IMR-90 (cell line): ENCODE data around the gene PLPP4. TPM values are rescaled to one million over a fixed set of nuclear protein-coding genes. Genes with fewer than 3 reads are reported as not detected.

Source experiments
- ATAC-seq: fragments of 200-7000 bp; cut with Tn5 transposase; 2 replicates; pipeline ENCODE4 v1.9.1; 2020; ENCODE audit warnings: low read depth, mild to moderate bottlenecking, moderate library complexity
- BruUV-seq: library from RNA; stranded (reverse); fragments of 400-500 nt; replicated peaks from 2 replicates; lab custom pipeline; 2021; lab: Mats Ljungman, UMichigan
- CTCF ChIA-PET: fragments of 300-600 bp; formaldehyde crosslinking; extraction: SDS; loops from one replicate; lab custom pipeline; 2021; ENCODE audit warnings: antibody characterized with exemption; lab: Yijun Ruan, JAX
- POLR2A ChIA-PET: fragments of 300-600 bp; sonication (Branson Sonifier 250); formaldehyde crosslinking; loops from one replicate; lab custom pipeline; 2022; ENCODE audit warnings: antibody characterized with exemption; ENCODE audit not compliant: unreplicated experiment; lab: Charles Lee
- DNase-seq: peaks from one replicate; pipeline ENCODE4 v3.0.0; 2013
- H2AFZ ChIP-seq: replicated peaks from 2 replicates; pipeline ENCODE3; 2013; ENCODE audit warnings: low read length, mild to moderate bottlenecking; ENCODE audit not compliant: poor library complexity
- H2AK5ac ChIP-seq: 2 replicates; pipeline ENCODE4 v1.6.1; 2013; ENCODE audit warnings: low read depth, low read length, inconsistent platforms
- H2AK9ac ChIP-seq: replicated peaks from 2 replicates; pipeline ENCODE3; 2013; ENCODE audit warnings: mild to moderate bottlenecking, low read depth, low read length, moderate library complexity; ENCODE audit not compliant: poor library complexity
- H2BK120ac ChIP-seq: 2 replicates; pipeline ENCODE4 v1.6.1; 2013; ENCODE audit warnings: low read depth, low read length, inconsistent platforms
- H2BK15ac ChIP-seq: 3 replicates; pipeline ENCODE4 v1.6.1; 2013; ENCODE audit warnings: low read depth, low read length, inconsistent platforms
- H2BK20ac ChIP-seq: 2 replicates; pipeline ENCODE4 v1.6.1; 2013; ENCODE audit warnings: low read depth, mild to moderate bottlenecking, inconsistent platforms, low read length, moderate library complexity
- H2BK5ac ChIP-seq: 2 replicates; pipeline ENCODE4 v1.6.1; 2013; ENCODE audit warnings: mild to moderate bottlenecking, low read depth, low read length, inconsistent platforms; ENCODE audit not compliant: poor library complexity, severe bottlenecking
- H3K14ac ChIP-seq: replicated peaks from 2 replicates; pipeline ENCODE4 v1.6.1; 2013; ENCODE audit warnings: low read depth, low read length, inconsistent platforms
- H3K18ac ChIP-seq: 2 replicates; pipeline ENCODE4 v1.6.1; 2013; ENCODE audit warnings: low read depth, low read length, control low read depth
- H3K23ac ChIP-seq: 2 replicates; pipeline ENCODE4 v1.6.1; 2013; ENCODE audit warnings: low read depth, low read length, inconsistent platforms
- H3K27ac ChIP-seq: 2 replicates; pipeline ENCODE4 v1.5.1; 2013; ENCODE audit warnings: mild to moderate bottlenecking, control low read depth, low read length; ENCODE audit not compliant: insufficient read depth
- H3K27me3 ChIP-seq: 2 replicates; pipeline ENCODE4 v1.6.1; 2013; ENCODE audit warnings: low read length; ENCODE audit not compliant: control insufficient read depth, insufficient read depth
- H3K36me3 ChIP-seq: 2 replicates; pipeline ENCODE4 v1.6.1; 2013; ENCODE audit warnings: low read length, mixed read lengths; ENCODE audit not compliant: control insufficient read depth, insufficient read depth
- H3K4ac ChIP-seq: 2 replicates; pipeline ENCODE4 v1.6.1; 2013; ENCODE audit warnings: low read depth, low read length, inconsistent platforms
- H3K4me1 ChIP-seq: 2 replicates; pipeline ENCODE4 v1.6.1; 2013; ENCODE audit warnings: low read length, mixed read lengths; ENCODE audit not compliant: control insufficient read depth, insufficient read depth
- H3K4me2 ChIP-seq: 2 replicates; pipeline ENCODE4 v1.6.1; 2013; ENCODE audit warnings: low read depth, mild to moderate bottlenecking, control low read depth, low read length, moderate library complexity
- H3K4me3 ChIP-seq: 2 replicates; pipeline ENCODE4 v1.5.1; 2013; ENCODE audit warnings: low read depth, mild to moderate bottlenecking, control low read depth, low read length, moderate library complexity; ENCODE audit not compliant: insufficient read depth
- H3K56ac ChIP-seq: 2 replicates; pipeline ENCODE4 v1.6.1; 2013; ENCODE audit warnings: low read length, inconsistent platforms; ENCODE audit not compliant: insufficient read depth; ENCODE audit errors: extremely low read depth
- H3K79me1 ChIP-seq, 2 experiments: 2 replicates each; pipeline ENCODE4 v1.6.1; 2013; ENCODE audit warnings: low read length in 2 of 2, inconsistent platforms in 1 of 2, low read depth in 1 of 2
- H3K9ac ChIP-seq: 2 replicates; pipeline ENCODE4 v1.6.1; 2013; ENCODE audit warnings: low read depth, low read length, control low read depth
- H3K9me1 ChIP-seq: 2 replicates; pipeline ENCODE4 v1.6.1; 2013; ENCODE audit warnings: low read length, inconsistent platforms; ENCODE audit not compliant: insufficient read depth
- H3K9me3 ChIP-seq: 2 replicates; pipeline ENCODE4 v1.6.1; 2013; ENCODE audit warnings: low read length; ENCODE audit not compliant: control insufficient read depth, insufficient read depth
- H4K20me1 ChIP-seq: 2 replicates; pipeline ENCODE4 v1.6.1; 2013; ENCODE audit warnings: low read length, inconsistent platforms; ENCODE audit not compliant: insufficient read depth
- H4K5ac ChIP-seq: 2 replicates; pipeline ENCODE4 v1.6.1; 2013; ENCODE audit warnings: mild to moderate bottlenecking, low read depth, low read length, control low read depth
- H4K8ac ChIP-seq, 2 experiments: 2 replicates each; pipeline ENCODE4 v1.6.1; 2013; ENCODE audit warnings: low read depth in 2 of 2, low read length in 2 of 2, control low read depth in 1 of 2, inconsistent platforms in 1 of 2
- H4K91ac ChIP-seq: 2 replicates; pipeline ENCODE4 v1.6.1; 2013; ENCODE audit warnings: low read depth, low read length, inconsistent platforms; ENCODE audit not compliant: insufficient read depth
- BHLHE40 ChIP-seq: fragments of 150-350 bp; IDR thresholded peaks from 2 replicates; pipeline ENCODE4 v1.6.1; 2016; ENCODE audit warnings: mild to moderate bottlenecking, low read depth, low read length
- CEBPB ChIP-seq: IDR thresholded peaks from 2 replicates; pipeline ENCODE4 v1.6.1; 2012; ENCODE audit warnings: low read depth, low read length, improper control_type of control experiment
- CHD1 ChIP-seq: IDR thresholded peaks from 2 replicates; pipeline ENCODE4 v1.6.1; 2012; ENCODE audit warnings: low read depth, low read length, improper control_type of control experiment
- CTCF ChIP-seq: conservative IDR thresholded peaks from 2 replicates; pipeline ENCODE4 v1.5.1; 2012; ENCODE audit warnings: mild to moderate bottlenecking, low read depth, low read length, improper control_type of control experiment
- ELK1 ChIP-seq: fragments of 150-350 bp; IDR thresholded peaks from 2 replicates; pipeline ENCODE4 v1.6.1; 2016; ENCODE audit warnings: low read depth, mild to moderate bottlenecking, low read length, moderate library complexity, borderline replicate concordance
- FOS ChIP-seq: fragments of 150-350 bp; IDR thresholded peaks from 2 replicates; pipeline ENCODE4 v1.6.1; 2016; ENCODE audit warnings: low read depth, low read length
- MAFK ChIP-seq: IDR thresholded peaks from 2 replicates; pipeline ENCODE4 v1.6.1; 2012; ENCODE audit warnings: low read depth, low read length, improper control_type of control experiment
- MAZ ChIP-seq: IDR thresholded peaks from 2 replicates; pipeline ENCODE4 v1.6.1; 2012; ENCODE audit warnings: low read depth, mild to moderate bottlenecking, low read length, improper control_type of control experiment, moderate library complexity, borderline replicate concordance
- MXI1 ChIP-seq: IDR thresholded peaks from 2 replicates; pipeline ENCODE4 v1.6.1; 2012; ENCODE audit warnings: low read depth, mild to moderate bottlenecking, low read length, moderate library complexity, borderline replicate concordance
- NFE2L2 ChIP-seq: fragments of 150-350 bp; IDR thresholded peaks from 2 replicates; pipeline ENCODE4 v1.6.1; 2016; ENCODE audit warnings: low read depth, mild to moderate bottlenecking, low read length
- POLR2A ChIP-seq: IDR thresholded peaks from 2 replicates; pipeline ENCODE4 v1.6.1; 2012; ENCODE audit warnings: mild to moderate bottlenecking, low read depth, low read length
- RAD21 ChIP-seq: IDR thresholded peaks from 2 replicates; pipeline ENCODE4 v1.6.1; 2012; ENCODE audit warnings: low read length, improper control_type of control experiment
- RCOR1 ChIP-seq: IDR thresholded peaks from 2 replicates; pipeline ENCODE4 v1.6.1; 2012; ENCODE audit warnings: mild to moderate bottlenecking, low read length, improper control_type of control experiment; ENCODE audit not compliant: insufficient replicate concordance
- RFX5 ChIP-seq: IDR thresholded peaks from 2 replicates; pipeline ENCODE4 v1.8.0; 2012; ENCODE audit warnings: low read depth, mild to moderate bottlenecking, low read length, moderate library complexity
- SMC3 ChIP-seq: fragments of 150-350 bp; IDR thresholded peaks from 2 replicates; pipeline ENCODE4 v1.6.1; 2016; ENCODE audit warnings: low read depth, mild to moderate bottlenecking, antibody characterized with exemption, low read length, moderate library complexity
- USF2 ChIP-seq: fragments of 150-350 bp; IDR thresholded peaks from 2 replicates; pipeline ENCODE4 v1.6.1; 2017; ENCODE audit warnings: mild to moderate bottlenecking, antibody characterized with exemption, low read length, low read depth
- WGBS, 2 experiments: methylation state at CpG; one replicate each; pipeline versions ENCODE4 v1.1.5 to v1.1.7; 2013; ENCODE audit warnings: missing lambda C conversion rate in 2 of 2; ENCODE audit not compliant: insufficient read length in 1 of 2; ENCODE audit errors: extremely low coverage in 2 of 2; 5-methylcytosine and 5-hydroxymethylcytosine counted together
- dilution Hi-C: fragments of 300-500 bp; cut with HindIII; formaldehyde crosslinking; loops from one replicate; pipeline ENCODE4 v1.14.3; 2018; ENCODE audit warnings: low sequenced_read_pairs; ENCODE audit not compliant: unreplicated experiment
- in situ Hi-C: fragments of 300-500 bp; cut with MboI; formaldehyde crosslinking; loops from 3 replicates; pipeline ENCODE4 v1.14.3; 2019; ENCODE audit warnings: low sequenced_read_pairs, inconsistent platforms, mixed read lengths
- intact Hi-C: fragments of 100-400 bp; cut with micrococcal nuclease; formaldehyde crosslinking; loops from 2 replicates; pipeline ENCODE4 v1.10.0; 2022
- polyA plus RNA-seq, 3 experiments: library from polyadenylated mRNA; depleted of rRNA; stranded (reverse); fragments of >200 nt; gene quantifications; 2 replicates each; pipeline ENCODE4 v1.2.3, GENCODE V29; 2012; ENCODE audit warnings: low replicate concordance in 1 of 3
- total RNA-seq: library from RNA; depleted of rRNA; stranded (reverse); fragments of >200 nt; gene quantifications from 2 replicates; pipeline ENCODE4 v1.2.3, GENCODE V29; 2012

The PLPP4 gene
- total and polyA plus RNA-seq, 2 of the 4 experiments (the other 2 are of a cell fraction): 0.18 to 0.60 TPM

- dilution Hi-C loops: no loop called here
These were observed 26.7 kb downstream of the PLPP4 start for GRCh38 chr10:120483651-120484301.

More at GRCh38 chr10:120483651-120484301, 26.7 kb downstream of the PLPP4 start:
- no peak overlapping the region for H2AFZ ChIP-seq
- H3K4ac ChIP-seq: no peak overlapping the region
- no peak overlapping the region for H2BK5ac ChIP-seq
- H4K8ac ChIP-seq: no peak overlapping the region
- ChIA-PET CTCF (no interaction called here), POLR2A (no interaction called here)
- no peak overlapping the region for H2BK120ac ChIP-seq
- no peak overlapping the region for H3K18ac ChIP-seq
- peaks cover 16% of the 10 kb centered on the region for H3K9me3 ChIP-seq
- no peak overlapping the region for H2BK20ac ChIP-seq
- no peak overlapping the region for H3K27ac ChIP-seq
- no peaks in the 10 kb centered on the region for H3K4me1 ChIP-seq
- no peaks in the 10 kb centered on the region for H3K79me1 ChIP-seq
- no peaks in the 10 kb centered on the region for H4K20me1 ChIP-seq
- intact Hi-C loops (no loop called here), in situ Hi-C loops (no loop called here)
- BruUV-seq: no TSS peak
- no peak overlapping the region for H3K4me2 ChIP-seq
- H3K4me3 ChIP-seq: no peak overlapping the region
- WGBS, 2 experiments: 17% methylated on average over 1 of the region's 2 CpGs; no CpG with 5 or more reads in 1 of the 2 experiments
- DNase-seq (no peak), ATAC-seq (no peak)
- H3K56ac ChIP-seq: no peak overlapping the region
- no peak overlapping the region for H2BK15ac ChIP-seq
- H3K27me3 ChIP-seq: no peaks in the 10 kb centered on the region
- H3K9me1 ChIP-seq: no peaks in the 10 kb centered on the region
- TF ChIP-seq ELK1: no peak
- TF ChIP-seq BHLHE40: no peak
- no peak for TF ChIP-seq CEBPB
- no peak for TF ChIP-seq RCOR1
- no peak for TF ChIP-seq NFE2L2
- TF ChIP-seq RFX5: no peak
- no peak for TF ChIP-seq POLR2A
- no peak for TF ChIP-seq SMC3
- no peak for TF ChIP-seq MAFK
- TF ChIP-seq FOS: no peak
- TF ChIP-seq RAD21: no peak
- no peak for TF ChIP-seq USF2
- TF ChIP-seq MXI1: no peak
- TF ChIP-seq MAZ: no peak
- no peak for TF ChIP-seq CHD1
- TF ChIP-seq CTCF: no peak
- no peak overlapping the region for H4K5ac ChIP-seq
- no peak overlapping the region for H2AK5ac ChIP-seq
- no peak overlapping the region for H4K91ac ChIP-seq
- H3K14ac ChIP-seq: no peak overlapping the region
- no peak overlapping the region for H3K23ac ChIP-seq
- no peak overlapping the region for H3K9ac ChIP-seq
- no peak overlapping the region for H2AK9ac ChIP-seq
- H3K36me3 ChIP-seq: no peaks in the 10 kb centered on the region
